Breast epithelium (tissue), 4 donors: ENCODE data around the gene PCYT1B. TPM values are rescaled to one million over a fixed set of nuclear protein-coding genes. Genes with fewer than 3 reads are reported as not detected.

Source experiments
- DNase-seq, 2 donors: peaks; one replicate each; pipeline ENCODE4 v3.0.0-alpha.2; 2019; ENCODE audit warnings: low spot score in 2 of 2
- H3K27ac ChIP-seq, 2 donors: fragments of 200-600 bp; sonication (generic) in 1 of 2; one replicate each; pipeline ENCODE4 v1.5.1; 2016 to 2019; ENCODE audit warnings: mild to moderate bottlenecking in 1 of 2
- H3K27me3 ChIP-seq, 2 donors: fragments of 200-600 bp; sonication (generic) in 1 of 2; one replicate each; pipeline versions ENCODE4 v1.5.1 to v1.6.0; 2017 to 2019; ENCODE audit warnings: control low read depth in 1 of 2, mild to moderate bottlenecking in 1 of 2
- H3K36me3 ChIP-seq: fragments of 200-600 bp; one replicate; pipeline ENCODE4 v1.5.1; 2019
- H3K4me1 ChIP-seq, 2 donors: fragments of 200-600 bp; sonication (generic); one replicate each; pipeline ENCODE4 v1.5.1; 2016 to 2019; ENCODE audit warnings: control low read depth in 1 of 2
- H3K4me3 ChIP-seq, 3 donors: fragments of 200-600 bp; sonication (generic); 1 replicate in 2 of 3; 2 replicates in 1 of 3; pipeline ENCODE4 v1.5.1; 2016 to 2019; ENCODE audit warnings: mild to moderate bottlenecking in 3 of 3, moderate library complexity in 2 of 3
- H3K9me3 ChIP-seq, 2 donors: fragments of 200-600 bp; sonication (generic) in 1 of 2; one replicate each; pipeline ENCODE4 v1.5.1; 2016 to 2019; ENCODE audit warnings: control low read depth in 1 of 2
- POLR2A ChIP-seq: fragments of 450-650 bp; IDR thresholded peaks from one replicate; pipeline ENCODE4 v1.6.1; 2016; ENCODE audit warnings: antibody characterized with exemption, mild to moderate bottlenecking, moderate library complexity
- POLR2AphosphoS5 ChIP-seq, 3 donors: sonication (generic); formaldehyde crosslinking; IDR thresholded peaks; one replicate each; pipeline ENCODE4 v1.6.1; 2017; ENCODE audit warnings: antibody characterized with exemption in 3 of 3
- intact Hi-C: fragments of 100-400 bp; cut with DNase I; formaldehyde crosslinking; loops from one replicate; pipeline ENCODE4 v1.15.1; 2023; ENCODE audit warnings: low total_unique reads
- total RNA-seq, 3 donors: library from RNA; depleted of rRNA; stranded (reverse); fragments of >200 nt; gene quantifications; one replicate each; pipeline ENCODE4 v1.1.0, GENCODE V29; 2016
- TF ChIP-seq, protein P1 (sequence below), 3 donors: fragments of 450-650 bp; IDR thresholded peaks; one replicate each; pipeline ENCODE4 v1.5.1; 2016 to 2017; ENCODE audit warnings: antibody characterized with exemption in 3 of 3, mild to moderate bottlenecking in 3 of 3, moderate library complexity in 3 of 3

PCYT1B gene
- total RNA-seq, 3 donors from 2014 or later, result 0.16 to 0.73 (median 0.33) TPM

DNA sequence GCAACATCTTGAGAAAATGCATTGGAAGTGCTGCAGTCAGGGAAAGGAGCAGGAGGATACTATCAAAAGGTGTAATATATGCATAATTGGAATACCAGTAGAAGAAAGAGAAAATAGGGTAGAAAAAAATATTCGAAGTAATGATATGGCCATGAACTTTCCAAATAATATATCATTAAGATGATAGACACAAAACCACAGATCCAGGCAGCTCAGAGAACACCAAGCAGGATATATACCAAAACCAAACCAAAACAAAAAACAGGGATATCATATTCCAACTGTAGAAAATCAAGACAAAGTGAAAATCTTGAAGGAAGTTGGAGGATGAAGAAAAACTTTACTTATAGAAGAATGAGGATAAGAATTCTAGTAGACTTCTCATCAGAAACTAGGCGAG is 36.9 kb upstream of the PCYT1B start:
- Histone ChIP-seq H3K27me3 (peaks cover 0 to 4% of the 10 kb centered on the region in 2 donors), H3K36me3 (no peaks in the 10 kb centered on the region), H3K4me3 (no peak overlapping the region), H3K27ac (no peak overlapping the region), H3K9me3 (peaks cover 0 to 9% of the 10 kb centered on the region in 2 donors), H3K4me1 (no peaks in the 10 kb centered on the region)
- no peak for DNase-seq
- intact Hi-C loops, result no loop called here
- TF ChIP-seq POLR2A, result no peak
- TF ChIP-seq POLR2AphosphoS5 (IDR thresholded peaks at IDR 0.05), result no peak
- TF ChIP-seq, protein P1, sequence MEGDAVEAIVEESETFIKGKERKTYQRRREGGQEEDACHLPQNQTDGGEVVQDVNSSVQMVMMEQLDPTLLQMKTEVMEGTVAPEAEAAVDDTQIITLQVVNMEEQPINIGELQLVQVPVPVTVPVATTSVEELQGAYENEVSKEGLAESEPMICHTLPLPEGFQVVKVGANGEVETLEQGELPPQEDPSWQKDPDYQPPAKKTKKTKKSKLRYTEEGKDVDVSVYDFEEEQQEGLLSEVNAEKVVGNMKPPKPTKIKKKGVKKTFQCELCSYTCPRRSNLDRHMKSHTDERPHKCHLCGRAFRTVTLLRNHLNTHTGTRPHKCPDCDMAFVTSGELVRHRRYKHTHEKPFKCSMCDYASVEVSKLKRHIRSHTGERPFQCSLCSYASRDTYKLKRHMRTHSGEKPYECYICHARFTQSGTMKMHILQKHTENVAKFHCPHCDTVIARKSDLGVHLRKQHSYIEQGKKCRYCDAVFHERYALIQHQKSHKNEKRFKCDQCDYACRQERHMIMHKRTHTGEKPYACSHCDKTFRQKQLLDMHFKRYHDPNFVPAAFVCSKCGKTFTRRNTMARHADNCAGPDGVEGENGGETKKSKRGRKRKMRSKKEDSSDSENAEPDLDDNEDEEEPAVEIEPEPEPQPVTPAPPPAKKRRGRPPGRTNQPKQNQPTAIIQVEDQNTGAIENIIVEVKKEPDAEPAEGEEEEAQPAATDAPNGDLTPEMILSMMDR (IDR thresholded peaks at IDR 0.05), result no peak

DNA sequence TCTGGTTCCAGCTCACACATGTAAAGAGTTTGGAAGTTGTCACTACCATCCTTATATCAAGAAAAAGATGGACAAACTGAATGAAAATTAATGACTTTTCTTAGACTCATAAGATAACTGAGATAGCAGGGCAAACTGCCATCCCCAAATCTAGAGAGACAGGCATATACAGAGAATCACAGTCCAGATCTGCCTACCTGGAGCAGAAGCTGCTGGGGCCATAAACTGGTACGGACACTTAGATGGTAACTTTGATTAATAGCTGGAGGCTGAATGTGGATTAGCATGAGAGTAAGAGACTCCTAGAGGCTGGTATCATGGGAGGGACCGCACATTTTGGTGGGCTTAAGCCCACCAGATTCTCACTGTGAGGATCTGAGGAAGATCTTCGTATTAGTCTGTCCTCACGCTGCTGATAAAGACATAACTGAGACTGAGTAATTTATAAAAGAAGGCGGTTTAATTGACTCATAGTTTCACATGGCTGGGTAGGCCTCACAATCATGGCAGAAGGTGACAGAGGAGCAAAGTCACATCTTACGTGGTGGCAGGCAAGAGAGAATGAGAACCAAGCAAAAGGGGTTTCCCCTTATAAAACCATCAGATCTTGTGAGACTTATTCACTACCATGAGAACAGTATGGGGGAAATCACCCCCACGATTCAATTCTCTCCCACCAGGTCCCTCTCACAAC is 35.7 kb upstream of the PCYT1B start:
- no peaks in the 10 kb centered on the region for H3K4me1 ChIP-seq
- peaks cover 0 to 12% of the 10 kb centered on the region in 2 donors for H3K27me3 ChIP-seq
- H3K36me3 ChIP-seq, result no peaks in the 10 kb centered on the region
- H3K4me3 ChIP-seq, result no peak overlapping the region
- TF ChIP-seq, protein P1 (IDR thresholded peaks at IDR 0.05), result no peak
- no peak for TF ChIP-seq POLR2A
- TF ChIP-seq POLR2AphosphoS5 (IDR thresholded peaks at IDR 0.05), result no peak
- H3K9me3 ChIP-seq, result peaks cover 0 to 9% of the 10 kb centered on the region in 2 donors
- intact Hi-C loops, result no loop called here
- DNase-seq, result no peak
- H3K27ac ChIP-seq, result no peak overlapping the region

DNA sequence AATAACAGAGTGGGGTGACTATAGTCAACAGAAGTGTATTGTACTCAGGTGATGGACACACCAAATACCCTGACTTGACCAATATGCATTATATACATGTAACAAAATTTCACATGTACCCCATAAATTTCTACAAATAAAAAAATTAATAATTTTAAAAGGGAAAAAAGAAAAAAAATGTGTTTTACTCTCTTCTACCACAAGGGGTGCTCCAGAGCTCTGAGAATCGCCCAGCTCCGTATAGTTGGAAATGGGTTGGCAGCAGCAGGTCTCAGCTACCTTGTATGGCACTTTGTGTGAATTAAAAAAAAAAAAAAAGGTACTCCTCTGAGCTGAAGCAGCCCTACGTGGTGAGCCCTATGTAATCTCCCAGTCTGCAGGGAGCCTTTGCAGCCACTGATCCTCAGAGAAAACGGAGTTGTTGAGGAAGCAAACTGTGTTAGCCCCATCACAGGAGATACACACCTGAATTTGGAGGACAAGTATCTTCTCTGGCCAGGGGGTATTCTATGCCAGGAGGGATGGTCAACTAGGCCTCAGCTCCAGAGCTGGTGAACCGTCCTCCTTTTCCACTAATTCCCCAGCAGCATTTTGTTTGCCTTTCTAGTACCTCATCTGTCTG is 29.4 kb upstream of the PCYT1B start:
- H3K27me3 ChIP-seq, result peaks cover 0 to 24% of the 10 kb centered on the region in 2 donors
- no peak for TF ChIP-seq POLR2AphosphoS5 (IDR thresholded peaks at IDR 0.05)
- no peak for TF ChIP-seq POLR2A
- TF ChIP-seq, protein P1 (IDR thresholded peaks at IDR 0.05), result no peak
- DNase-seq, result no peak
- intact Hi-C loops, result no loop called here
- no peaks in the 10 kb centered on the region for H3K36me3 ChIP-seq
- no peaks in the 10 kb centered on the region for H3K9me3 ChIP-seq
- no peak overlapping the region for H3K27ac ChIP-seq
- H3K4me1 ChIP-seq, result no peaks in the 10 kb centered on the region
- H3K4me3 ChIP-seq, result no peak overlapping the region

DNA sequence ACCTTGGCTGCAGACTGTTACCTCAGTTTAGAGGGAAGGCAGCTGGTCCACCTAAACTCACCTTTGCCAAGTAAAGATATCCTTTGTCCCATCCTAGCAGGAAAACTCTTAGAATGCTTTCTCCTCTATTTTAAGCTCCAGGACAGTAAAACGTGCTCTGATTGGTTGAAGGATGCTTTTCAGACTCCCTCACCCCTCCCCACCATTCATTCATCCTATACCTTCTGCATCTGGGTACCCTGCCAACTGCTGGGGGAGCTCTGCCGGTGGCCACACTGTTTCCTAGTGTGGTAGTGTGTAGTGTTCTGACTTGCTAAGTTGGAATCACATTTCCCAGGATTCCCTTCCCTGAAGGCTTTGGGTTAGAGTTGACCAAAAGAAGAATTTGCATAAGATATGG is 26.3 kb upstream of the PCYT1B start:
- intact Hi-C loops, result no loop called here
- H3K27me3 ChIP-seq, result peaks cover 0 to 20% of the 10 kb centered on the region in 2 donors
- TF ChIP-seq POLR2AphosphoS5 (IDR thresholded peaks at IDR 0.05) (no peak), POLR2A (no peak)
- TF ChIP-seq, protein P1 (IDR thresholded peaks at IDR 0.05), result no peak
- no peaks in the 10 kb centered on the region for H3K4me1 ChIP-seq
- DNase-seq, result no peak
- no peaks in the 10 kb centered on the region for H3K9me3 ChIP-seq
- no peak overlapping the region for H3K4me3 ChIP-seq
- no peaks in the 10 kb centered on the region for H3K36me3 ChIP-seq
- H3K27ac ChIP-seq, result no peak overlapping the region

DNA sequence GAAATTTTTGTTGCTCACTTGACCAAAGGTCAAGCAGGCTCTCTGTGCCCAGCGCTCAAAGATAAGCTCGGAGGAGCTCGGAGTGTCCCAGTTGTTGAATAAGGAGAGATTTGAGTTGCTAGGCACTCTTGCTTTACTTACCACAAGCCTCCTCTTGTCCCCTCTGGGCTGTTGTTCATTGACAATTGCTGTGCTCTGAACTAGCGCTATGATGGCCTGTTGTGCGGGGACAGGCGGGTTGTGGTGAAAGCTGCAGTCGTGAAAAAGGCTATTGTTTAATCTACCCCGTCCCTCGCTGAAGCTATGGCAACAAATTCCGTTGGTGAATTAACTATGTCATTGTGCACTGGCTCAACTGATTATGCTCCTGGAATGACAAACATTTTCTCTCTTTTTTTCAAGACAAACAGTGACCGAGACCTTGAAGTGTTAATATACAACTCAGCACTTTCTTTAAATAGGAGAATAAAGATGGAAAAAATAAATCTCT is 25.6 kb upstream of the PCYT1B start:
- Histone ChIP-seq H3K9me3 (no peaks in the 10 kb centered on the region), H3K4me1 (no peaks in the 10 kb centered on the region), H3K36me3 (no peaks in the 10 kb centered on the region), H3K27ac (no peak overlapping the region), H3K27me3 (peaks cover 0 to 25% of the 10 kb centered on the region in 2 donors), H3K4me3 (no peak overlapping the region)
- no peak for TF ChIP-seq POLR2AphosphoS5 (IDR thresholded peaks at IDR 0.05)
- no peak for TF ChIP-seq POLR2A
- TF ChIP-seq, protein P1 (IDR thresholded peaks at IDR 0.05), result no peak
- intact Hi-C loops, result no loop called here
- DNase-seq, result no peak
